DMS153 (cell line): ENCODE results near the gene WBP4.
"Not testable (repeated sequence)": the region's sequence is repeated elsewhere in the genome, so short reads cannot be mapped to it uniquely, and the experiment has no call there.

ENCODE experiments used
- DNase-seq: peaks from one replicate; lab custom pipeline; 2025; lab: John Stamatoyannopoulos, UW

Gene WBP4

GRCh38 chr13:41079725-41080124, 18.4 kb downstream of the WBP4 start:
- DNase-seq: no peak

DNA sequence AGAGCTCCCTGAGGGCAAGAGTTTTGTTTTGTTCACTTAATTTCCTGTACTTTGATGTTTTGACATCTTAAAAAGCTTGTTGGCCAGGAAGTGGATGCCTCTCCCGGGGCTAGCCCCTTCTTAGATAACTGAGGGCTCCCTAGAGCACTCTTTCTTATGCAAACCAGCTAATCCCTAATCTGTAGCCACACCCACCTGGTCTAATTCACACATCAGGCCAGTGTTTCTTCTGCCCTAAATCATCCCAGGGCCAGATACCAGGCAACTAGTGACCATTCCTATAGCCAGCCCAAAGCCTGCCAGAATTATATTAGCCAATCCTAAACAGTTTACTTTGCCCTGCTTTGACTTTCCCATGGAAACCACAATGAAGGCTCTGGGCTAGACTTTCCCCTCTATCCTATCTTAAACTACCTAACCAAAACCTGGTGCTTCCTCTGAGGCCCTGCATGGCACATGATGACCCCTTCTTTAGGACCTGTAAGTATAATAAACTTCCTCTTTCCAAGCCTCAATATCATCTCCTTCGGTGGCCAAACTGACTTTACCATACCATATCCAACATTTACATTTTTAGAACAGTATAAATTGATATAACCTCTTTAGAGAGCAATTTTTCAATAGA, 24.8 kb downstream of the WBP4 start:
- no peak for DNase-seq

DNA sequence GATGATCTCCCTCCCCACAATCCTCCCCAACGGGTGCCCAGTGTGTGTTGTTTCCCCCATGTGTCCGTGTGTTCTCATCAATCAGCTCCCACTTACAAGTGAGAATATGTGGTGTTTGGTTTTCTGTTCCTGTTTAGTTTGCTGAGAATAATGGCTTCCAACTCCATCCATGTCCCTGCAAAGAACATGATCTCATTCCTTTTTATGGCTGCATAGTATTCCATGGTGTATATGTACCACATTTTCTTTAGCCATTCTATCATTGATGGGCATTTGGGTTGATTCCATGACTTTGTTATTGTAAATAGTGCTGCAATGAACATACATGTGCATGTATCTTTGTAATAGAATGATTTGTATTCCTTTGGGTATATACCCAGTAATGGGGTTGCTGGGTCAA, 34.4 kb downstream of the WBP4 start:
- not testable (repeated sequence) for DNase-seq

DNA sequence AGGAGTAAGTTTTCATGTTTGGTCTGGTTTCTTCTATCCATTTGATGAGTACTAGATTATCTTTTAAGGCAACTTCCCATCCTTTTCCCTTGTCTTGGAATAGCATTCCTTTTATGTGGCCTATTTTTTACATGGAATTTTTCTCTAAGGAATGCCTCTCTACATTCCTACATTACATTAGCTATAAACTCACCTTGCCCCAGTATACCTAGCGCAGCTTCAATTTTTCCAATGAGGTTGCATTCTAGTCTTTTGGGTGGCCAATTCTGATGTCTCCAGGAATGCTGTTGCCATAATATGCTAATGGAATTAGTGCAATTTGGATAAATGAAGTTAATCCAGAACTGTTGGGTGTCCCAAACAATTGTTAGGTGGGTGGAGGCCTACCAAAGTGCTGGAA, 37.5 kb downstream of the WBP4 start:
- no peak for DNase-seq

DNA sequence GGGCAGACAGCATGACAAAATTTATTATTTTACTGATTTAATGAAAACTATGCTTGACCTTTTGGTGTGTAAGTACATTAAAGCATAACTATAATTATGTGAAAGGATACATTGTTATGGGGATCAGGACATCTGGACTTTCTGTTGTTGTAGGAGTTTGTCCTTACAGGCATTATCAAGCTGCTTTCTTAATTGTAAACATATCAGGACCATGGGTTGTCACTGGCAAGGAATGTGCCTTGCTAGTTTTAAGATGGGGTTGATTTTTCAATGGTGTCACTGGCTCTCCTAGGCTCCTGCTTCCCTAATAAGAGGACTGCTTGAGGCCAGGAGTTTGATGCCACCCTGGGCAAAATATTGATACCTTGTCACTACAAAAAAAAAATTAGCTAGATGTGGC, 38.7 kb downstream of the WBP4 start:
- DNase-seq: no peak

DNA sequence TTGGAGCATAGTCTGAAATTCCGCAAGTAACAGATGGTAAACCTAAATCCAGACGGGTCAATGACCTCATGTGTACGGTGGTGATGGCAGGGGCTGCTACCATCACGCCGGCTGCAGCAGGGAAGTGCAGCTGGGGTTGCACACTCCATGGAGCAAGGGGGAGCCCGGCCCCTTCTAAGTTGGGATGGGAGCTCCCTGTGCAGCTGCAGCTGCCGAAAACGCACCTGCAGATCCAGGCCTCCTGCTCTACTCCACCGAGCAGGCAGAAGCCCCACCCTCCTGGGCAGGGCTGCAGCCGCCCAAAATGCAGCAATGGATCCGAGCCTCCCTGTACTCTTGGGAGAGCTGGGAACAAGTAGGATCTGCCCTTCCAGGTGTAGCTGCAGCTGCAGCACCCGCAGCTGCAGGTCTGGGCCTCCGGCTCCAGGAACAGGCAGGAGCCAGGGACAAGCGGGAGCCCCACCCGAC, 45.8 kb downstream of the WBP4 start:
- DNase-seq: no peak

DNA sequence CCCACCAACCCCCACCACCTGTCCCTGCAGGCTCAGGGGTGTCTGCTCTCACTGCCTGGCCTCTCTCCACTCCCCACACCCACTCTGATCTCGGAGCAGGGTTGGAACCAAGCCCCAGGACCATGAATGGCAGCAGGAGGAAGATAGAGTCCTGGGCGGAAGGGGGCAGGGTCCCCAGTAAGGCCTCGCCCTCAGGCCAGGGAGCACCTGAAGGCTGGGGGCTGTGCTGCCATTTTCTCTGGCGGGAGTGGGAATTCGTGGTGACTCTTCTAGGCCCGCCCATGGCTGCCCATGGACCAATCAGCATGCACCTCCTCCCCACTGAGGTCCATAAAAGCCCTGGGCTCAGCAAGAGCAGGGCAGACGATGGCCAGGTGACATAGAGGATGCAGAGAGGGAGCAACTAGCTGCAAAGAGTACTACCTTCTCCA, 46.3 kb downstream of the WBP4 start:
- no peak for DNase-seq

DNA sequence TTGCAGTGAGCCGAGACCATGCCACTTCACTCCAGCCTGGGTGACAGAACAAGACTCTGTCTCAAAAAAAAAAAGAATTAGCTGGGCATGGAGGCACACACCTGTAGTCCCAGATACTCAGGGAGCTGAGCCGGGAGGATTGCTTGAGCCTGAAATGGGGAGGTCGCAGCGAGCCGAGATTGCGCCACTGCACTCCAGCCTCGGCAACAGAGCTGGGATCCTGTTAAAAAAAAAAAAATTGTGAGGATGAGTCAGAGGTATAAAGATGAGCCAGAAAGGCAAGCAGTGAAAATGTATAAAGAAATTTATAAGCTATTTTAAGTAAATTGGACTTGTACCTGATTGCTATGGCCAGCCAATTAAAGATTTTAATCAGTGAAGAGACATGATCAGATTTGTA, 50.1 kb downstream of the WBP4 start:
- DNase-seq: no peak

- DNase-seq: no peak
Observed at GRCh38 chr13:41117869-41118268, 56.6 kb downstream of the WBP4 start.

DNA sequence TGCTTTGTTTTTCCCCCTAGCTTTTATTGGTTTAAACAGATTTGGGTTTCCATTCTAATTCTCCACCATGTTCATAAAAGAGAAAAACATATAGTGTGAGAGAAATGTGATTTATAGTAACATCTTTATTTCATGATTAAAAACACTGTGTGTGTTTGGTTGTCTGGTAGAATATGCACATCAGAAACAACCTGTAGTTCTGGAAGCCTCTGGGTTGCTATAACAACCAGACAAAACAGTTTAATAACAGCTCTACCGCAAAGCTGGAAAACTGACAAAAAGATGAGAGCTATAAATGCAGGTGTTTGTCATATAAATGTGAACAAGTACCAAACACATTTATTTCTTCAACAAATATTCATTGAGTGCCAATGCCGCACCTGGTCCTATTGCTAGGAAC, 61.5 kb downstream of the WBP4 start:
- peak; percentile 56 for DNase-seq

- DNase-seq: no peak
Observed at GRCh38 chr13:41127701-41128100, 66.4 kb downstream of the WBP4 start.

DNA sequence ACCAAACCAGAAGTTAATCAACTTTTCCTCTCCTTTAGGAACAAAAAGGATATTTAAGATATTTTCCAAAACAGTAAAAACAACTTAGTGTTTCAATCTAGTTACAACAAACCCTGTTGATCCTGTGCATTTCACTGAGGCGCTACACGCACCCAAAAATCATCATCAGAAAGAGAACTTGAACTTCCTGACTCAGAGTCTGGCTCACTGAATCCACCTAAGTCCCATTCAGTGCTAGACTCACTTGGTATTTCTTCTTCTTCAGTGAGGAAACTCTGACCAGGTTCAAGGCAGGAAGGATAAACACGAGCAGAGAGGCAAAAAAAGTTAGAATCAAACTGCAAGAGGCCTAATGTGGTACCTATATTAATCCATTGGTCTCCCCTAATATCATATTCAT, 69.0 kb downstream of the WBP4 start:
- DNase-seq: no peak

GRCh38 chr13:41131189-41131588, 69.9 kb downstream of the WBP4 start:
- DNase-seq: not testable (repeated sequence)

- DNase-seq: not testable (repeated sequence)
Observed at GRCh38 chr13:41131660-41132511, 70.6 kb downstream of the WBP4 start.

GRCh38 chr13:41132512-41133152, 71.3 kb downstream of the WBP4 start, which contains the start of gene KBTBD6:
Gene KBTBD6, minus strand, starts transcription at chr13:41132802. Its CDS starts 291 bp downstream, at chr13:41132511.
- DNase-seq: peak; percentile 96
